ENCODE data around the gene GALNT6. TPM values are rescaled to one million over a fixed set of nuclear protein-coding genes. Genes with fewer than 3 reads are reported as not detected.

GALNT6 gene
- total and polyA plus RNA-seq, 4 experiments from 2014 or later: 1.7 to 9.2 (median 3.6) TPM

- Mint-ChIP-seq H3K9me3 (no peaks in the 10 kb centered on the region), H3K36me3 (peaks cover 54 to 76% of the 10 kb centered on the region in 2 donors), H3K4me1 (peaks cover 44 to 79% (median 60%) of the 10 kb centered on the region in 4 donors), H3K27me3 (no peaks in the 10 kb centered on the region), H3K4me3 (peak overlapping the region in 5 of 8 donors; percentile 12 to 70 (median 27)), H3K27ac (peak overlapping the region; percentile 60 to 92 (median 84))
- Histone ChIP-seq H3K9me3 (ENCODE audit: control insufficient read depth in 1 of 2, low read length in 2 of 2) (no peaks in the 10 kb centered on the region), H3K36me3 (ENCODE audit: insufficient read depth, low read length) (peaks cover 55% of the 10 kb centered on the region), H3K27me3 (ENCODE audit: insufficient read depth, low read length) (no peaks in the 10 kb centered on the region), H3K4me1 (ENCODE audit: insufficient read depth, low read length) (peaks cover 56% of the 10 kb centered on the region), H3K27ac (ENCODE audit: low read depth, low read length) (no peak overlapping the region), H3K4me3 (ENCODE audit: low read length in 2 of 2) (no peak overlapping the region)
- no peak for DNase-seq
- ChIA-PET POLR2A (ENCODE audit: partially characterized antibody) (interaction anchor here (0.8 to 6.8 kb wide), 5 partner anchors 9 to 37 kb away, joined by 3 to 85 read pairs (median 4); partner anchors contain the start of genes BIN2 and SMAGP), CTCF (ENCODE audit: partially characterized antibody) (interaction anchor here (1.0 to 9.9 kb wide), 7 partner anchors 11 to 45 kb away, joined by 3 to 119 read pairs (median 7); no protein-coding TSS in a partner anchor)
- intact Hi-C loops (cut with micrococcal nuclease): loop anchor here (1.0 kb wide), 1 partner anchor 33 kb away; no protein-coding TSS in a partner anchor
These were observed 83.3 kb downstream of the GALNT6 start for GRCh38 chr12:51307655-51308593.

GRCh38 chr12:51306507-51306906 lies 84.7 kb downstream of the GALNT6 start:
- Histone ChIP-seq H3K36me3 (ENCODE audit: insufficient read depth, low read length) (peaks cover 59% of the 10 kb centered on the region), H3K27me3 (ENCODE audit: insufficient read depth, low read length) (no peaks in the 10 kb centered on the region), H3K4me1 (ENCODE audit: insufficient read depth, low read length) (peaks cover 46% of the 10 kb centered on the region), H3K27ac (ENCODE audit: low read depth, low read length) (no peak overlapping the region), H3K9me3 (ENCODE audit: control insufficient read depth in 1 of 2, low read length in 2 of 2) (no peaks in the 10 kb centered on the region), H3K4me3 (ENCODE audit: low read length in 2 of 2) (no peak overlapping the region)
- POLR2A ChIA-PET (ENCODE audit: partially characterized antibody): interaction anchor here (1.1 to 6.8 kb wide), 5 partner anchors 11 to 64 kb away, joined by 3 to 85 read pairs (median 3); partner anchors contain the start of gene BIN2
- Mint-ChIP-seq H3K9me3 (no peaks in the 10 kb centered on the region), H3K36me3 (peaks cover 56 to 78% of the 10 kb centered on the region in 2 donors), H3K4me1 (peaks cover 42 to 74% (median 54%) of the 10 kb centered on the region in 4 donors), H3K4me3 (peak overlapping the region in 2 of 8 donors; percentile 26 to 41), H3K27ac (peak overlapping the region in 6 of 7 donors; percentile 15 to 80 (median 52)), H3K27me3 (no peaks in the 10 kb centered on the region)
- intact Hi-C loops (cut with micrococcal nuclease): no loop called here
- DNase-seq: no peak
- CTCF ChIA-PET (ENCODE audit: partially characterized antibody): interaction anchor here (1.9 to 9.9 kb wide), 4 partner anchors 14 to 38 kb away, joined by 4 to 119 read pairs (median 7); no protein-coding TSS in a partner anchor

Other genes with a start within 250 kb of the GALNT6 start
- gene TFCP2, start 218.3 kb downstream of the GALNT6 start, total RNA-seq: 10 to 100 TPM; 36.4 to 40.0 TPM
- gene TFCP2, start 218.3 kb downstream of the GALNT6 start, polyA plus RNA-seq: 10 to 100 TPM in 1 of 2 donors, 1 to 10 TPM in 1; 6.0 to 15.3 TPM
- 10 to 100 TPM; 71.9 to 79.8 TPM for gene POU6F1, start 173.3 kb downstream of the GALNT6 start, total RNA-seq
- 1 to 10 TPM; 1.4 to 8.5 TPM for gene POU6F1, start 173.3 kb downstream of the GALNT6 start, polyA plus RNA-seq
- gene DAZAP2, start 152.6 kb downstream of the GALNT6 start, total RNA-seq: 100 to 1,000 TPM; 275 to 286 TPM
- gene DAZAP2, start 152.6 kb downstream of the GALNT6 start, polyA plus RNA-seq: 1,000 to 10,000 TPM; 1,322 to 2,333 TPM
- gene SMAGP, start 121.0 kb downstream of the GALNT6 start, total RNA-seq: 1 to 10 TPM; 3.9 to 5.5 TPM
- 10 to 100 TPM; 10.6 to 18.9 TPM for gene SMAGP, start 121.0 kb downstream of the GALNT6 start, polyA plus RNA-seq
- 100 to 1,000 TPM; 215 to 221 TPM for gene BIN2, start 67.2 kb downstream of the GALNT6 start, total RNA-seq
- 100 to 1,000 TPM; 183 to 309 TPM for gene BIN2, start 67.2 kb downstream of the GALNT6 start, polyA plus RNA-seq
- under 1 TPM; 0.36 to 0.73 TPM for gene CELA1, start 44.7 kb downstream of the GALNT6 start, total RNA-seq
- 1 to 10 TPM; 1.6 to 3.7 TPM for gene CELA1, start 44.7 kb downstream of the GALNT6 start, polyA plus RNA-seq
- under 1 TPM; 0.47 to 0.69 TPM for gene SLC4A8, start 33.4 kb upstream of the GALNT6 start, total RNA-seq
- gene SLC4A8, start 33.4 kb upstream of the GALNT6 start, polyA plus RNA-seq: under 1 TPM; 0.14 to 0.77 TPM
- gene SCN8A, start 199.8 kb upstream of the GALNT6 start, total RNA-seq: under 1 TPM; 0.23 to 0.25 TPM
- gene SCN8A, start 199.8 kb upstream of the GALNT6 start, polyA plus RNA-seq: under 1 TPM; 0.04 to 1.00 TPM